ENCODE data around the gene CCNT1.
"Not testable (repeated sequence)": the region's sequence is repeated elsewhere in the genome, so short reads cannot be mapped to it uniquely, and the experiment has no call there.

- TF ChIP-seq JUN (CRISPR knock-in tag; IDR thresholded peaks at IDR 0.05); EZH2 (conservative IDR thresholded peaks at IDR 0.05; ENCODE audit: low read depth, low read length): not testable (repeated sequence)
Measured at GRCh38 chr12:48720737-48721136, 4.2 kb upstream of the CCNT1 start.
